ENCODE results near the gene TUBA1A.
"Not testable (repeated sequence)": the region's sequence is repeated elsewhere in the genome, so short reads cannot be mapped to it uniquely, and the experiment has no call there.

TUBA1A gene

DNA sequence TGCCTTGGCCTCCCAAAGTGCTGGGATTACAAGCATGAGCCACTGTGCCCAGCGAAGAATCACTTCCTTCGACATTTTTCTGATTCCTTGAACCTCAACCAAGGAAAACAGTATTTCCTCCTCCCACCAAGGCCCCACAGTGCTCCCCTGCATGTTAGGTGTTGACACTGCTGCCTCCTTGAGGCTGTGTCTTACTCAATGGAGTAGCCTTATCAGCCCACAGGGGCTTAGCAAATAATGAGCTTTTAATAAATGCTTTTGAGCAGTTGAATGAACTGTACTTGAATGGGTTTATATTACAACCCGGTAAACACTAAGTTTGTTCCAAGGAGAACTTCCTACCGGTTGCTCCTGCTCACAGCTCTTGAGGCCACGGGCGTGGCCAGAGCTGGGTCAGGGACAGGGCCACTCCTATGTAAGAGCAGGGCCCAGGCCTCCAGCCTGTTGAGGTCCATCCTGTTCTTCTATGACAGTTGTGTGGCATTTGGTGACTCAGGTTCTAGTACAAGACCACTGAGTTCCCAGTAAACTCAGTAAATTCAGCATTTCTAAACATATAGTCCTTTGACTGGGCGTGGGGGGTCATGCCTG, 36.8 kb upstream of the TUBA1A start:
- Histone ChIP-seq H3K4me3 (ENCODE audit: low read depth in 1 of 5, low read length in 5 of 5) (no peak overlapping the region), H3K9ac (ENCODE audit: low read length in 5 of 5) (no peak overlapping the region), H3K27me3 (ENCODE audit: control insufficient read depth in 5 of 5, insufficient read depth in 4 of 5, low read length in 5 of 5) (no peaks in the 10 kb centered on the region), H3K36me3 (ENCODE audit: control insufficient read depth in 5 of 5, insufficient read depth in 5 of 5, low read length in 5 of 5) (no peaks in the 10 kb centered on the region), H3K27ac (ENCODE audit: low read depth, low read length) (no peak overlapping the region), H3K9me3 (ENCODE audit: control insufficient read depth in 5 of 5, low read length in 5 of 5) (no peaks in the 10 kb centered on the region), H3K4me1 (ENCODE audit: control insufficient read depth in 5 of 5, insufficient read depth in 5 of 5, low read length in 5 of 5) (peaks cover 0 to 28% (median 2%) of the 10 kb centered on the region in 5 donors)

DNA sequence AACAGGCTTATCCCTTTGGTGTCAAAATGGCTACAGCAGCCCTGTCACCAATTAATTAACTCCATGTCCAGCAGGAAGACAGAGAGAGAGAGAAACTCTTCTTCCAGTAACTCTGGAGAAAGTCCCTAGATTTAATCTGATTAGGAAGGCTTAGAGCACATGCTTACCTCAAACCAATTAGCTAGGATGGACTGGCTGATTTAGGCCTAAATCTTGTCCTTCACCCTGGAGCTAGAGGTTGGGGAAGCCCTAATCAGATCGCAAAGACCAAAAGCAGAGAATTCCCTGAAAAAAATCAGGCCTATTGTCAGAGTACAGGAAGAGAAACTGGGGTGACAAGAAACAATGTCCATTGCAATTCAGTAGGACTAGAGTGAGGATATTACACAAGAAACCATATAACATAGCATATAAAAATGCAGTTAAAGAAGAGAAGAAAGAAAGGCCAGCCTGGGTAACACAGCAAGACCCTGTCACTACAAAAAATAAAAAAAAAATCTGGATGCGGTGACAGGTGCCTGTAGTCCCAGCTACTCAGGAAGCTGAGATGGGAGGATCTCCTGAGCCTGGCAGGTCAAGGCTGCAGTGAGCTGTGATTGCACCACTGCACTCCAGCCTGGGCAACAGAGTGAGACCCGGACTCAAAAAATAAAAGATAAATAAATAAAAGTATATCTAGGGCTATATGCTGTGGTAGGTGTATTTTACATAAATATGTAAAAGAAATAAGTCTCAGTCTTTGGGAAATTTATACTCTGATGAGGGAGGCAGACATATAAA, 34.9 kb upstream of the TUBA1A start:
- Histone ChIP-seq H3K36me3 (ENCODE audit: control insufficient read depth in 5 of 5, insufficient read depth in 5 of 5, low read length in 5 of 5) (no peaks in the 10 kb centered on the region), H3K4me1 (ENCODE audit: control insufficient read depth in 5 of 5, insufficient read depth in 5 of 5, low read length in 5 of 5) (peaks cover 0 to 29% (median 2%) of the 10 kb centered on the region in 5 donors), H3K9me3 (ENCODE audit: control insufficient read depth in 5 of 5, low read length in 5 of 5) (no peaks in the 10 kb centered on the region), H3K4me3 (ENCODE audit: low read depth in 1 of 5, low read length in 5 of 5) (no peak overlapping the region), H3K27ac (ENCODE audit: low read depth, low read length) (no peak overlapping the region), H3K27me3 (ENCODE audit: control insufficient read depth in 5 of 5, insufficient read depth in 4 of 5, low read length in 5 of 5) (no peaks in the 10 kb centered on the region), H3K9ac (ENCODE audit: low read length in 5 of 5) (no peak overlapping the region)

DNA sequence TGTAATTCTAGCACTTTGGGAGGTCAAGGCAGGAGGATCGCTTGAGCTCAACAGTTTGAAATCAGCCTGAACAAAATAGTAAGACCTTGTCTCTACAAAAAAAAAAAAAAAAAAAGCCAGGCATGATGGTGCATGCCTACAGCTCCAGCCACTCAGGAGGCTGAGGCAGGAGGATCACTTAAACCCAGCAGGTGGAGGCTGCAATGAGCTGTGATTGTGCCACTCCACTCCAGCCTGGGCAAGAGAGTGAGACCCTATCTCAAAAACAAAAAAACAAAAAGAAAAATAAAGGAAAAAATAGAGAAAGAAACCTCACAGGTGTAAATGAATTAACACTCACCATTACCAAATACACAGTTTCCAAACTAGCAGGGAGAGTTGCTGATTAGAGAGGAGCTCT, 34.2 kb upstream of the TUBA1A start:
- Histone ChIP-seq H3K27ac (ENCODE audit: low read depth, low read length) (no peak overlapping the region), H3K4me1 (ENCODE audit: control insufficient read depth in 5 of 5, insufficient read depth in 5 of 5, low read length in 5 of 5) (peaks cover 0 to 29% (median 2%) of the 10 kb centered on the region in 5 donors), H3K27me3 (ENCODE audit: control insufficient read depth in 5 of 5, insufficient read depth in 4 of 5, low read length in 5 of 5) (no peaks in the 10 kb centered on the region), H3K9ac (ENCODE audit: low read length in 5 of 5) (no peak overlapping the region), H3K36me3 (ENCODE audit: control insufficient read depth in 5 of 5, insufficient read depth in 5 of 5, low read length in 5 of 5) (no peaks in the 10 kb centered on the region), H3K4me3 (ENCODE audit: low read depth in 1 of 5, low read length in 5 of 5) (no peak overlapping the region), H3K9me3 (ENCODE audit: control insufficient read depth in 5 of 5, low read length in 5 of 5) (no peaks in the 10 kb centered on the region)

DNA sequence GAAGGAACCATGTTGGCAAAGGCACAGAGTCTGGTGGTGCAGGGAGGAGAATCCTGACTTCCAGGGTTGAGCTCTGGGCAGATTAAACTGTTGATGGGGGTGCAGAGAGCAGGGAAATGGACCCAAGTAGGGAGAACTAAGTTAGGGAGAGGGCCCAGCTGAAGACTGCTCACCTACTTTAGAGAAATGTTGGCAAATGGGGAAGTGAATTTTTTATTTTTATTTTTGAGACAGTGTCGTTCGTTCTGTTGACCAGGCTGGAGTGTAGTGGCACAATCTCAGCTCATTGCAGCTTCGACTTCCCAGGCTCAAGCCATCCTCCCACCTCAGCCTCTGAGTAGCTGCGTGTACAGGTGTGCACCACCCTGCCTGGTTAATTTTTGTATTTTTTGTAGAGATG, 32.1 kb upstream of the TUBA1A start:
- H3K4me3 ChIP-seq (ENCODE audit: low read depth in 1 of 5, low read length in 5 of 5), result no peak overlapping the region
- no peaks in the 10 kb centered on the region for H3K36me3 ChIP-seq (ENCODE audit: control insufficient read depth in 5 of 5, insufficient read depth in 5 of 5, low read length in 5 of 5)
- no peaks in the 10 kb centered on the region for H3K27me3 ChIP-seq (ENCODE audit: control insufficient read depth in 5 of 5, insufficient read depth in 4 of 5, low read length in 5 of 5)
- no peak overlapping the region for H3K9ac ChIP-seq (ENCODE audit: low read length in 5 of 5)
- no peaks in the 10 kb centered on the region for H3K9me3 ChIP-seq (ENCODE audit: control insufficient read depth in 5 of 5, low read length in 5 of 5)
- peaks cover 0 to 29% (median 2%) of the 10 kb centered on the region in 5 donors for H3K4me1 ChIP-seq (ENCODE audit: control insufficient read depth in 5 of 5, insufficient read depth in 5 of 5, low read length in 5 of 5)
- no peak overlapping the region for H3K27ac ChIP-seq (ENCODE audit: low read depth, low read length)

DNA sequence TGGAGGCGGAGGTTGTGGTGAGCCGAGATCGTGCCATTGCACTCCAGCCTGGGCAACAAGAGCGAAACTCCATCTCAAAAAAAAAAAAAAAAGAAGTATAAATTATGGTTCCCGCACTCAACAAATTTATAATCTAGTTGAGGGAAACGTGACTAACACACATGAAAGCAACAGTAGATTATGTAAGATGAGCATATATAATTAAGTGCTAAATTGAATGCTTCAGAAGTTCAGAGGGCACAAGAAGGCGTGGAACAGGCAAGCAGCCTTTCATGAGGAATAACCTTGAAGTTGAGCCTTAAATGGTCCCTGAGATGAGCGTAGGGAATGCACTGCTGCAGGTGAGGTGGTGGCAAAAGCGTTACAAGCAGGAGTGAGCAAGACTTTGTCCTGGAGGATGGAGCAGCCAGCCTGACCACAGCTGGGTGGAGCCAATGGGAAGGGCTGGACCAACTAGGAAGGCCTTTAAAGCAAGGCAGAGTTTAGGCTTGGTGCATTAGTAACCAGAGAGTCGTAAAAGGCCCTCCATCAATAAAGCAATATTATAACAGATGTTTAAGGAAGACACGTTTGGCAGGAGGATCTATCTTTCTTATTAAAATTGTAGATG, 30.6 kb upstream of the TUBA1A start:
- no peaks in the 10 kb centered on the region for H3K36me3 ChIP-seq (ENCODE audit: control insufficient read depth in 5 of 5, insufficient read depth in 5 of 5, low read length in 5 of 5)
- H3K4me1 ChIP-seq (ENCODE audit: control insufficient read depth in 5 of 5, insufficient read depth in 5 of 5, low read length in 5 of 5), result peaks cover 0 to 39% (median 11%) of the 10 kb centered on the region in 5 donors
- H3K27me3 ChIP-seq (ENCODE audit: control insufficient read depth in 5 of 5, insufficient read depth in 4 of 5, low read length in 5 of 5), result no peaks in the 10 kb centered on the region
- no peak overlapping the region for H3K27ac ChIP-seq (ENCODE audit: low read depth, low read length)
- H3K9ac ChIP-seq (ENCODE audit: low read length in 5 of 5), result no peak overlapping the region
- H3K9me3 ChIP-seq (ENCODE audit: control insufficient read depth in 5 of 5, low read length in 5 of 5), result no peaks in the 10 kb centered on the region
- no peak overlapping the region for H3K4me3 ChIP-seq (ENCODE audit: low read depth in 1 of 5, low read length in 5 of 5)

DNA sequence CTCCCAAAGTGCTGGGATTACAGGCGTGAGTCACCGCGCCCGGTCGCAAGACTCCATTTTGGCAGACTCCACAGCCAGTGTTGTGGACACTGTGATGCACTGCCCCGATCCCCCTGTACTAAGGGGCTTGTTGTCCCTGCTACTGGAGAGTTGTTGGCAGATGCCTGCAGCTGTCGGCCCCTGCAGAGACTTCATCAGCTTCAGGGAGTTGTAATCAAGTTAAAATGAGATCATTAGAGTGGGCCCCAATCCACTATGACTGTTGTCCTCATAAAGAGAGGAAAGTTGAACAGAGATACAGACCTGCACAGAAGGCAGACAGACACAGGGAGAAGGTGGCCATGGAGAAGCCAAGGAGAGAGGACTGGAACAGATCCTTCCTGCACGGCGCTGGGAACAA, 23.7 kb upstream of the TUBA1A start:
- no peak overlapping the region for H3K27ac ChIP-seq (ENCODE audit: low read depth, low read length)
- no peak overlapping the region for H3K9ac ChIP-seq (ENCODE audit: low read length in 5 of 5)
- H3K4me3 ChIP-seq (ENCODE audit: low read depth in 1 of 5, low read length in 5 of 5), result no peak overlapping the region
- H3K27me3 ChIP-seq (ENCODE audit: control insufficient read depth in 5 of 5, insufficient read depth in 4 of 5, low read length in 5 of 5), result no peaks in the 10 kb centered on the region
- no peaks in the 10 kb centered on the region for H3K9me3 ChIP-seq (ENCODE audit: control insufficient read depth in 5 of 5, low read length in 5 of 5)
- H3K36me3 ChIP-seq (ENCODE audit: control insufficient read depth in 5 of 5, insufficient read depth in 5 of 5, low read length in 5 of 5), result no peaks in the 10 kb centered on the region
- peaks cover 0 to 11% (median 10%) of the 10 kb centered on the region in 5 donors for H3K4me1 ChIP-seq (ENCODE audit: control insufficient read depth in 5 of 5, insufficient read depth in 5 of 5, low read length in 5 of 5)

DNA sequence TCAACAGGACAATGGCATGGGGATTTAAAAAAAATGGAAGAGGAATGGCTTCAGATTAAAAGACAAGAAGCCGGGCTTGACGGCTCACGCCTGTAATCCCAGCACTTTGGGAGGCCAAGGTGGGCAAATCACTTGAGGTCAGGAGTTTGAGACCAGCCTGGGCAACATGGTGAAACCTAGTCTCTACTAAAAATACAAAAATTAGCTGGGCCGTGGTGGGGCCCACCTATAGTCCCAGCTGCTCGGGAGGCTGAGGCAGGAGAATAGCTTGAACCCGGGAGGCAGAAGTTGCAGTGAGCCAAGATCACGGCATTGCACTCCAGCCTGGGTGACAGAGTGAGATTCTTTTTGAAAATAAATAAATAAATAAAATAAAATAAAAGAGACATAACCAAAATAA, 21.8 kb upstream of the TUBA1A start:
- not testable (repeated sequence) for H3K36me3 ChIP-seq (ENCODE audit: control insufficient read depth in 5 of 5, insufficient read depth in 5 of 5, low read length in 5 of 5); H3K9ac ChIP-seq (ENCODE audit: low read length in 5 of 5); H3K4me3 ChIP-seq (ENCODE audit: low read depth in 1 of 5, low read length in 5 of 5); H3K9me3 ChIP-seq (ENCODE audit: control insufficient read depth in 5 of 5, low read length in 5 of 5); H3K27me3 ChIP-seq (ENCODE audit: control insufficient read depth in 5 of 5, insufficient read depth in 4 of 5, low read length in 5 of 5); H3K27ac ChIP-seq (ENCODE audit: low read depth, low read length)
- H3K4me1 ChIP-seq (ENCODE audit: control insufficient read depth in 5 of 5, insufficient read depth in 5 of 5, low read length in 5 of 5), result peaks cover 0 to 11% (median 10%) of the 10 kb centered on the region in 5 donors

DNA sequence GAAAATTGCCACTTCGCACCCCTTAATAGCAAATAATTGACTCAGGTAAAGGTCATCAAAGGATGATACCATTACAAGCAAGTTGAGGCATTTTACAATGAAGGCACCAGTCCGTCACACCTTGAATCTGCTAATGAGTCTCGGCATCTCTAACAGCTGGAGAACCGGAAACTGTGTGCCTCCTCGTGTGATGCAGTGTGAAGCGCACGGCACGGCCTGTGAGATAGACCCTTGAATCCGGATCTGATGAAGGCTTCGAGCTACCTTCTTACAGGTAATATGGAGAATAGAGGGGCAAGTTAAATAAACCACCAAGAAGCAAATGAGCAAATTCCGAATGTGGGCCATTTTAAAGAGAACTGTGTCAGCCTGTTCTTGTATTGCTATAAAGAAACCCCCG, 19.8 kb upstream of the TUBA1A start:
- Histone ChIP-seq H3K4me3 (ENCODE audit: low read depth in 1 of 5, low read length in 5 of 5) (no peak overlapping the region), H3K36me3 (ENCODE audit: control insufficient read depth in 5 of 5, insufficient read depth in 5 of 5, low read length in 5 of 5) (no peaks in the 10 kb centered on the region), H3K9ac (ENCODE audit: low read length in 5 of 5) (no peak overlapping the region), H3K27me3 (ENCODE audit: control insufficient read depth in 5 of 5, insufficient read depth in 4 of 5, low read length in 5 of 5) (no peaks in the 10 kb centered on the region), H3K27ac (ENCODE audit: low read depth, low read length) (no peak overlapping the region), H3K4me1 (ENCODE audit: control insufficient read depth in 5 of 5, insufficient read depth in 5 of 5, low read length in 5 of 5) (no peaks in the 10 kb centered on the region), H3K9me3 (ENCODE audit: control insufficient read depth in 5 of 5, low read length in 5 of 5) (no peaks in the 10 kb centered on the region)

DNA sequence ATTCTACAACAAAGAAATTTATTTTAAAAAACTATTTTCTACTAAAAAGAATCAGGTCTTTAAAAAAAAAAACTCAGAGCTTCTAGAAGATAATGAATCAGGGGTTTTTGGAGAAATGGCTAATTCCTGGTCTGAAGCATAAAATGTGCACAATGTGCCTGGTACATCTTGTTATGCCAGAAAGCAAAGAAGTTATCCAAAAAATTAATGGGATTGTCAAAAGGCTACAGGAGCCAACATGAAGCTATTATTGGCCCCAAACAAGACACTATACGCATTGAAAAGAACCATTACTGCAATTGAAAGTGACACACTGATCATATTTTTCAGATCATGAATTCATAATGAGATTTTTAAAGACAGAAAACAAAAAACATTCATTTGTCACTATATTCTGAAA, 19.3 kb upstream of the TUBA1A start:
- H3K4me1 ChIP-seq (ENCODE audit: control insufficient read depth in 5 of 5, insufficient read depth in 5 of 5, low read length in 5 of 5), result no peaks in the 10 kb centered on the region
- H3K36me3 ChIP-seq (ENCODE audit: control insufficient read depth in 5 of 5, insufficient read depth in 5 of 5, low read length in 5 of 5), result no peaks in the 10 kb centered on the region
- H3K27me3 ChIP-seq (ENCODE audit: control insufficient read depth in 5 of 5, insufficient read depth in 4 of 5, low read length in 5 of 5), result no peaks in the 10 kb centered on the region
- H3K27ac ChIP-seq (ENCODE audit: low read depth, low read length), result no peak overlapping the region
- H3K9ac ChIP-seq (ENCODE audit: low read length in 5 of 5), result no peak overlapping the region
- H3K4me3 ChIP-seq (ENCODE audit: low read depth in 1 of 5, low read length in 5 of 5), result no peak overlapping the region
- H3K9me3 ChIP-seq (ENCODE audit: control insufficient read depth in 5 of 5, low read length in 5 of 5), result no peaks in the 10 kb centered on the region

DNA sequence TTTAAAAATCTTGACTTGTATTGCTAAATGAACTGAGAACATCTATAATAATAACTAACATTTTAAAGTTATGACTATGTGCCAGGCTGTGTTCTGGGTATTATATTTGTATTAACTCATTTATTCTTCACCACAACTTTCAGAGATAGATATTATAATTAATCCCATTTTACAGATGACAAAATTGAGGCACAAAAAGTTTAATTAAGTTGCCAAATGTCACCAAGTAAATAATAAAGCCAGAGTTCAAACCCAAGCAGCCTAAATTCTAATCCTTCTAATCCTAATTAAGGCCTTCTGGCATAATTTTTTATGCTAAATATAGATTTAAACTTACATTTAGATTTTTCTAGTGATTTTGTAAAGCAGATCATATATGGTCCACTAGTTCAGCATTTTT, 17.5 kb upstream of the TUBA1A start:
- Histone ChIP-seq H3K9me3 (ENCODE audit: control insufficient read depth in 5 of 5, low read length in 5 of 5) (no peaks in the 10 kb centered on the region), H3K4me3 (ENCODE audit: low read depth in 1 of 5, low read length in 5 of 5) (no peak overlapping the region), H3K36me3 (ENCODE audit: control insufficient read depth in 5 of 5, insufficient read depth in 5 of 5, low read length in 5 of 5) (no peaks in the 10 kb centered on the region), H3K9ac (ENCODE audit: low read length in 5 of 5) (no peak overlapping the region), H3K27ac (ENCODE audit: low read depth, low read length) (no peak overlapping the region), H3K27me3 (ENCODE audit: control insufficient read depth in 5 of 5, insufficient read depth in 4 of 5, low read length in 5 of 5) (no peaks in the 10 kb centered on the region), H3K4me1 (ENCODE audit: control insufficient read depth in 5 of 5, insufficient read depth in 5 of 5, low read length in 5 of 5) (peaks cover 6 to 9% (median 8%) of the 10 kb centered on the region in 5 donors)

Data from subcutaneous abdominal adipose tissue (tissue), 5 donors.